GM12878 (cell line): ENCODE measurements around the gene IQUB.

Experiments used
- EZH2 ChIP-seq: IDR thresholded peaks from 2 replicates; pipeline ENCODE4 v1.6.1; 2012; ENCODE audit warnings: low read depth, mild to moderate bottlenecking, control low read depth, inconsistent platforms, low read length, borderline replicate concordance; ENCODE audit not compliant: control insufficient read depth
- POLR2A ChIP-seq: IDR thresholded peaks from 2 replicates; pipeline ENCODE4 v1.6.1; 2011; ENCODE audit warnings: low read depth, mild to moderate bottlenecking, low read length
- TF ChIP-seq, protein P1 (sequence below), 3 experiments: IDR thresholded peaks in 2 of 3; conservative IDR thresholded peaks in 1 of 3; 2 replicates each; pipeline ENCODE4 v1.5.1; 2011; ENCODE audit warnings: low read depth in 3 of 3, low read length in 3 of 3, mild to moderate bottlenecking in 3 of 3, control low read depth in 2 of 3, moderate library complexity in 2 of 3, inconsistent platforms in 1 of 3, mixed read lengths in 1 of 3; ENCODE audit not compliant: control insufficient read depth in 2 of 3, insufficient read depth in 1 of 3; ENCODE audit errors: extremely low read depth in 1 of 3

DNA sequence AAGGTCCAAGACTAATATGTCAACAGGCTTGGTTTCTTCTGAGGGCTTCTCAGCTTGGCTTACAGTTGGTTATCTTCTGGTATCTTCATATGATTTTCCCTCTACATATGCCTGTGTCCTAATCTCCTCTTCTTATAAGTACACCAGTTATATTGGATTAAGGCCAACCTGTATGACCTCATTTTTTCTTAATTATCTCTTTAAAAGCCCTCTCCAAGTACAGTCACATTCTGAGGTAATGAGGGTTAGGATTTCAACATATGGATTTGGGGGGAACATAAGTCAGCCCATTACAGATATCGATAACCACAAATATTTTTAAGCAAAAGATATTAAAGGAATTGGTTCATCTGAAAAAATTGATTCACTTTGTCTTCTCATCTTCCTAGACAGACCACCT, 49.2 kb downstream of the IQUB start:
- TF ChIP-seq, protein P1, sequence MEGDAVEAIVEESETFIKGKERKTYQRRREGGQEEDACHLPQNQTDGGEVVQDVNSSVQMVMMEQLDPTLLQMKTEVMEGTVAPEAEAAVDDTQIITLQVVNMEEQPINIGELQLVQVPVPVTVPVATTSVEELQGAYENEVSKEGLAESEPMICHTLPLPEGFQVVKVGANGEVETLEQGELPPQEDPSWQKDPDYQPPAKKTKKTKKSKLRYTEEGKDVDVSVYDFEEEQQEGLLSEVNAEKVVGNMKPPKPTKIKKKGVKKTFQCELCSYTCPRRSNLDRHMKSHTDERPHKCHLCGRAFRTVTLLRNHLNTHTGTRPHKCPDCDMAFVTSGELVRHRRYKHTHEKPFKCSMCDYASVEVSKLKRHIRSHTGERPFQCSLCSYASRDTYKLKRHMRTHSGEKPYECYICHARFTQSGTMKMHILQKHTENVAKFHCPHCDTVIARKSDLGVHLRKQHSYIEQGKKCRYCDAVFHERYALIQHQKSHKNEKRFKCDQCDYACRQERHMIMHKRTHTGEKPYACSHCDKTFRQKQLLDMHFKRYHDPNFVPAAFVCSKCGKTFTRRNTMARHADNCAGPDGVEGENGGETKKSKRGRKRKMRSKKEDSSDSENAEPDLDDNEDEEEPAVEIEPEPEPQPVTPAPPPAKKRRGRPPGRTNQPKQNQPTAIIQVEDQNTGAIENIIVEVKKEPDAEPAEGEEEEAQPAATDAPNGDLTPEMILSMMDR (IDR thresholded peaks at IDR 0.05 in 2 of 3, conservative IDR thresholded peaks at IDR 0.05 in 1 of 3; ENCODE audit: control insufficient read depth in 2 of 3, extremely low read depth in 1 of 3, insufficient read depth in 1 of 3, low read depth in 3 of 3, low read length in 3 of 3): no peak
- TF ChIP-seq EZH2 (no peak), POLR2A (no peak)
